ENCODE data around the gene CAMK1D. TPM values are rescaled to one million over a fixed set of nuclear protein-coding genes. Genes with fewer than 3 reads are reported as not detected.

The CAMK1D gene
- total RNA-seq, 3 donors from 2014 or later, result 4.4 to 17.3 (median 5.2) TPM

- Histone ChIP-seq H3K4me3 (no peak overlapping the region), H3K4me1 (no peaks in the 10 kb centered on the region), H3K27ac (no peak overlapping the region), H3K9me3 (peaks cover 0 to 7% of the 10 kb centered on the region in 2 donors), H3K36me3 (no peaks in the 10 kb centered on the region), H3K27me3 (no peaks in the 10 kb centered on the region)
- intact Hi-C loops (cut with DNase I; ENCODE audit: low total_unique reads), result no loop called here
- no peak for DNase-seq (ENCODE audit: low spot score in 2 of 2)
- TF ChIP-seq POLR2A (IDR thresholded peaks at IDR 0.05) (no peak), CTCF (IDR thresholded peaks at IDR 0.05) (no peak), POLR2AphosphoS5 (IDR thresholded peaks at IDR 0.05) (no peak)
Measured at GRCh38 chr10:12579954-12580858, 230.9 kb downstream of the CAMK1D start.

- intact Hi-C loops (cut with DNase I; ENCODE audit: low total_unique reads), result no loop called here
- no peaks in the 10 kb centered on the region for H3K27me3 ChIP-seq
- H3K27ac ChIP-seq, result no peak overlapping the region
- no peaks in the 10 kb centered on the region for H3K9me3 ChIP-seq
- H3K4me1 ChIP-seq, result no peaks in the 10 kb centered on the region
- no peaks in the 10 kb centered on the region for H3K36me3 ChIP-seq
- H3K4me3 ChIP-seq, result no peak overlapping the region
- TF ChIP-seq POLR2A (IDR thresholded peaks at IDR 0.05) (no peak), POLR2AphosphoS5 (IDR thresholded peaks at IDR 0.05) (no peak), CTCF (IDR thresholded peaks at IDR 0.05) (no peak)
- DNase-seq (ENCODE audit: low spot score in 2 of 2), result no peak
Measured at GRCh38 chr10:12583891-12584595, 234.7 kb downstream of the CAMK1D start.

GRCh38 chr10:12586741-12587140, 237.4 kb downstream of the CAMK1D start:
- intact Hi-C loops (cut with DNase I; ENCODE audit: low total_unique reads), result no loop called here
- Histone ChIP-seq H3K4me1 (no peaks in the 10 kb centered on the region), H3K9me3 (no peaks in the 10 kb centered on the region), H3K4me3 (no peak overlapping the region), H3K27me3 (no peaks in the 10 kb centered on the region), H3K27ac (no peak overlapping the region), H3K36me3 (no peaks in the 10 kb centered on the region)
- no peak for TF ChIP-seq POLR2A (IDR thresholded peaks at IDR 0.05)
- TF ChIP-seq CTCF (IDR thresholded peaks at IDR 0.05), result no peak
- TF ChIP-seq POLR2AphosphoS5 (IDR thresholded peaks at IDR 0.05), result no peak
- DNase-seq (ENCODE audit: low spot score in 2 of 2), result no peak

- Histone ChIP-seq H3K27me3 (no peaks in the 10 kb centered on the region), H3K36me3 (no peaks in the 10 kb centered on the region), H3K27ac (no peak overlapping the region), H3K4me1 (no peaks in the 10 kb centered on the region), H3K4me3 (no peak overlapping the region), H3K9me3 (no peaks in the 10 kb centered on the region)
- DNase-seq (ENCODE audit: low spot score in 2 of 2), result no peak
- intact Hi-C loops (cut with DNase I; ENCODE audit: low total_unique reads), result no loop called here
- no peak for TF ChIP-seq POLR2A (IDR thresholded peaks at IDR 0.05)
- TF ChIP-seq CTCF (IDR thresholded peaks at IDR 0.05), result no peak
- TF ChIP-seq POLR2AphosphoS5 (IDR thresholded peaks at IDR 0.05), result no peak
Measured at GRCh38 chr10:12587451-12587888, 238.1 kb downstream of the CAMK1D start.

Measured in breast epithelium (tissue), 4 donors.